ENCODE results near the gene AFM.

AFM gene

DNA sequence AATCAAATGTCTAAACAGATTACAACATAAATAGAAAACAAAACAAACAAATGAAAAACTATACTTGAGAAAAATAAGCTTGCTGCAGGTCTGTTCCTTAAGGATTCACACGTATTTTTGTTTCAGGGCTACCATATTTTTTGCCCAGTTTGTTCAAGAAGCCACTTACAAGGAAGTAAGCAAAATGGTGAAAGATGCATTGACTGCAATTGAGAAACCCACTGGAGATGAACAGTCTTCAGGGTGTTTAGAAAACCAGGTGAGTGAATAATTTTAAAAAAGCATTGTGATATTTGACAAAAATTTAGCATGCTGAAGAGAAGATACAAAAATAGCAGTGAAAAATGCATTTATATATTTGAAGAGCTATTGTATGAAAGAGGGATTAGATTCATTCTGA is 43.5 kb upstream of the AFM start:
- Histone ChIP-seq H3K36me3 (ENCODE audit: control insufficient read depth in 2 of 2, insufficient read depth in 1 of 2, low read length in 2 of 2) (no peaks in the 10 kb centered on the region), H3K27ac (ENCODE audit: extremely low read depth, low read depth, low read length) (no peak overlapping the region), H3K9me3 (ENCODE audit: control insufficient read depth, insufficient read depth, low read depth, low read length) (no peaks in the 10 kb centered on the region), H3K4me1 (ENCODE audit: control insufficient read depth, insufficient read depth, low read length) (no peaks in the 10 kb centered on the region), H3K4me3 (ENCODE audit: low read depth, low read length) (no peak overlapping the region)
- TF ChIP-seq ZNF776 (tag by site-specific recombination; IDR thresholded peaks at IDR 0.05; ENCODE audit: borderline replicate concordance) (no peak), ZNF211 (tag by site-specific recombination; IDR thresholded peaks at IDR 0.05; ENCODE audit: low read depth) (no peak), ZNF202 (tag by site-specific recombination; IDR thresholded peaks at IDR 0.05; ENCODE audit: borderline replicate concordance) (no peak), ZNF132 (tag by site-specific recombination; IDR thresholded peaks at IDR 0.05; ENCODE audit: borderline replicate concordance) (no peak), ZNF366 (tag by site-specific recombination; conservative IDR thresholded peaks at IDR 0.05) (no peak), ZNF350 (tag by site-specific recombination; IDR thresholded peaks at IDR 0.05) (no peak), ZBTB17 (tag by site-specific recombination; IDR thresholded peaks at IDR 0.05) (no peak), ZNF426 (tag by site-specific recombination; IDR thresholded peaks at IDR 0.05) (no peak), ZNF394 (tag by site-specific recombination; IDR thresholded peaks at IDR 0.05; ENCODE audit: borderline replicate concordance) (no peak), ZNF792 (tag by site-specific recombination; IDR thresholded peaks at IDR 0.05) (no peak), ZNF677 (tag by site-specific recombination; IDR thresholded peaks at IDR 0.05) (no peak)
- TF ChIP-seq, protein P1, sequence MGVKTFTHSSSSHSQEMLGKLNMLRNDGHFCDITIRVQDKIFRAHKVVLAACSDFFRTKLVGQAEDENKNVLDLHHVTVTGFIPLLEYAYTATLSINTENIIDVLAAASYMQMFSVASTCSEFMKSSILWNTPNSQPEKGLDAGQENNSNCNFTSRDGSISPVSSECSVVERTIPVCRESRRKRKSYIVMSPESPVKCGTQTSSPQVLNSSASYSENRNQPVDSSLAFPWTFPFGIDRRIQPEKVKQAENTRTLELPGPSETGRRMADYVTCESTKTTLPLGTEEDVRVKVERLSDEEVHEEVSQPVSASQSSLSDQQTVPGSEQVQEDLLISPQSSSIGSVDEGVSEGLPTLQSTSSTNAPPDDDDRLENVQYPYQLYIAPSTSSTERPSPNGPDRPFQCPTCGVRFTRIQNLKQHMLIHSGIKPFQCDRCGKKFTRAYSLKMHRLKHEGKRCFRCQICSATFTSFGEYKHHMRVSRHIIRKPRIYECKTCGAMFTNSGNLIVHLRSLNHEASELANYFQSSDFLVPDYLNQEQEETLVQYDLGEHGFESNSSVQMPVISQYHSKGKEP (tag by site-specific recombination; IDR thresholded peaks at IDR 0.05), result no peak
- TF ChIP-seq, protein P2, sequence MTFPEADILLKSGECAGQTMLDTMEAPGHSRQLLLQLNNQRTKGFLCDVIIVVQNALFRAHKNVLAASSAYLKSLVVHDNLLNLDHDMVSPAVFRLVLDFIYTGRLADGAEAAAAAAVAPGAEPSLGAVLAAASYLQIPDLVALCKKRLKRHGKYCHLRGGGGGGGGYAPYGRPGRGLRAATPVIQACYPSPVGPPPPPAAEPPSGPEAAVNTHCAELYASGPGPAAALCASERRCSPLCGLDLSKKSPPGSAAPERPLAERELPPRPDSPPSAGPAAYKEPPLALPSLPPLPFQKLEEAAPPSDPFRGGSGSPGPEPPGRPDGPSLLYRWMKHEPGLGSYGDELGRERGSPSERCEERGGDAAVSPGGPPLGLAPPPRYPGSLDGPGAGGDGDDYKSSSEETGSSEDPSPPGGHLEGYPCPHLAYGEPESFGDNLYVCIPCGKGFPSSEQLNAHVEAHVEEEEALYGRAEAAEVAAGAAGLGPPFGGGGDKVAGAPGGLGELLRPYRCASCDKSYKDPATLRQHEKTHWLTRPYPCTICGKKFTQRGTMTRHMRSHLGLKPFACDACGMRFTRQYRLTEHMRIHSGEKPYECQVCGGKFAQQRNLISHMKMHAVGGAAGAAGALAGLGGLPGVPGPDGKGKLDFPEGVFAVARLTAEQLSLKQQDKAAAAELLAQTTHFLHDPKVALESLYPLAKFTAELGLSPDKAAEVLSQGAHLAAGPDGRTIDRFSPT (tag by site-specific recombination; IDR thresholded peaks at IDR 0.05), result no peak
- TF ChIP-seq, protein P3, sequence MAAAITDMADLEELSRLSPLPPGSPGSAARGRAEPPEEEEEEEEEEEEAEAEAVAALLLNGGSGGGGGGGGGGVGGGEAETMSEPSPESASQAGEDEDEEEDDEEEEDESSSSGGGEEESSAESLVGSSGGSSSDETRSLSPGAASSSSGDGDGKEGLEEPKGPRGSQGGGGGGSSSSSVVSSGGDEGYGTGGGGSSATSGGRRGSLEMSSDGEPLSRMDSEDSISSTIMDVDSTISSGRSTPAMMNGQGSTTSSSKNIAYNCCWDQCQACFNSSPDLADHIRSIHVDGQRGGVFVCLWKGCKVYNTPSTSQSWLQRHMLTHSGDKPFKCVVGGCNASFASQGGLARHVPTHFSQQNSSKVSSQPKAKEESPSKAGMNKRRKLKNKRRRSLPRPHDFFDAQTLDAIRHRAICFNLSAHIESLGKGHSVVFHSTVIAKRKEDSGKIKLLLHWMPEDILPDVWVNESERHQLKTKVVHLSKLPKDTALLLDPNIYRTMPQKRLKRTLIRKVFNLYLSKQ (tag by site-specific recombination; IDR thresholded peaks at IDR 0.05; ENCODE audit: borderline replicate concordance), result no peak
- TF ChIP-seq, protein P4, sequence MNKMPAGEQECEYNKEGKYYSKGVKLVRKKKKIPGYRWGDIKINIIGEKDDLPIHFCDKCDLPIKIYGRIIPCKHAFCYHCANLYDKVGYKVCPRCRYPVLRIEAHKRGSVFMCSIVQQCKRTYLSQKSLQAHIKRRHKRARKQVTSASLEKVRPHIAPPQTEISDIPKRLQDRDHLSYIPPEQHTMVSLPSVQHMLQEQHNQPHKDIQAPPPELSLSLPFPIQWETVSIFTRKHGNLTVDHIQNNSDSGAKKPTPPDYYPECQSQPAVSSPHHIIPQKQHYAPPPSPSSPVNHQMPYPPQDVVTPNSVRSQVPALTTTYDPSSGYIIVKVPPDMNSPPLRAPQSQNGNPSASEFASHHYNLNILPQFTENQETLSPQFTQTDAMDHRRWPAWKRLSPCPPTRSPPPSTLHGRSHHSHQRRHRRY (tag by site-specific recombination; IDR thresholded peaks at IDR 0.05), result no peak
- TF ChIP-seq, protein P5, sequence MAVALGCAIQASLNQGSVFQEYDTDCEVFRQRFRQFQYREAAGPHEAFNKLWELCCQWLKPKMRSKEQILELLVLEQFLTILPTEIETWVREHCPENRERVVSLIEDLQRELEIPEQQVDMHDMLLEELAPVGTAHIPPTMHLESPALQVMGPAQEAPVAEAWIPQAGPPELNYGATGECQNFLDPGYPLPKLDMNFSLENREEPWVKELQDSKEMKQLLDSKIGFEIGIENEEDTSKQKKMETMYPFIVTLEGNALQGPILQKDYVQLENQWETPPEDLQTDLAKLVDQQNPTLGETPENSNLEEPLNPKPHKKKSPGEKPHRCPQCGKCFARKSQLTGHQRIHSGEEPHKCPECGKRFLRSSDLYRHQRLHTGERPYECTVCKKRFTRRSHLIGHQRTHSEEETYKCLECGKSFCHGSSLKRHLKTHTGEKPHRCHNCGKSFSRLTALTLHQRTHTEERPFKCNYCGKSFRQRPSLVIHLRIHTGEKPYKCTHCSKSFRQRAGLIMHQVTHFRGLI (tag by site-specific recombination; IDR thresholded peaks at IDR 0.05), result no peak
- ChIA-PET CTCF (interaction anchor here (0.6 to 2.5 kb wide), 4 partner anchors 8 to 507 kb away, joined by 3 to 12 read pairs (median 5); no protein-coding TSS in a partner anchor), POLR2A (no interaction called here)

Measured in HEK293 (cell line).